ENCODE measurements around the gene PPP1R1C.

DNA sequence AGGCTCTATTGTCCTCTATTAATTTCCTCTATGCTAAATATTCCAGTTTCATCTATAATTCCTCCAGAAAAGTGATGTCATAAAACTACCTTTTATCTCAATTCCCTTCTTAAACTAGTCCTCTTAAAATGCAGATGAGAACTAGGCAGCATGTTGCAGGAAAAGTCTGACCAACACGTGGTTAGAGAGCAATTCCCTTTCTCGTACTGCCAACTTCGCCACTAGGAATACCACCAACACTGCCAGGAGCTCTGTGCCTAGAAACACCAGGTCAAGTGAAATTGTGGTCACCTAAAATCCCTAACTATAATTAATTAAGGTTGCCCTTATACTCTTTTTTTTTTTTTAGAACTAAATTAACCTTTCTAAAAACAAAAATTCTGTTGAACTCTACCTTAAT is 127.7 kb downstream of the PPP1R1C start:
- TF ChIP-seq, protein P1, sequence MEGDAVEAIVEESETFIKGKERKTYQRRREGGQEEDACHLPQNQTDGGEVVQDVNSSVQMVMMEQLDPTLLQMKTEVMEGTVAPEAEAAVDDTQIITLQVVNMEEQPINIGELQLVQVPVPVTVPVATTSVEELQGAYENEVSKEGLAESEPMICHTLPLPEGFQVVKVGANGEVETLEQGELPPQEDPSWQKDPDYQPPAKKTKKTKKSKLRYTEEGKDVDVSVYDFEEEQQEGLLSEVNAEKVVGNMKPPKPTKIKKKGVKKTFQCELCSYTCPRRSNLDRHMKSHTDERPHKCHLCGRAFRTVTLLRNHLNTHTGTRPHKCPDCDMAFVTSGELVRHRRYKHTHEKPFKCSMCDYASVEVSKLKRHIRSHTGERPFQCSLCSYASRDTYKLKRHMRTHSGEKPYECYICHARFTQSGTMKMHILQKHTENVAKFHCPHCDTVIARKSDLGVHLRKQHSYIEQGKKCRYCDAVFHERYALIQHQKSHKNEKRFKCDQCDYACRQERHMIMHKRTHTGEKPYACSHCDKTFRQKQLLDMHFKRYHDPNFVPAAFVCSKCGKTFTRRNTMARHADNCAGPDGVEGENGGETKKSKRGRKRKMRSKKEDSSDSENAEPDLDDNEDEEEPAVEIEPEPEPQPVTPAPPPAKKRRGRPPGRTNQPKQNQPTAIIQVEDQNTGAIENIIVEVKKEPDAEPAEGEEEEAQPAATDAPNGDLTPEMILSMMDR (IDR thresholded peaks at IDR 0.05), result no peak
- no peak for TF ChIP-seq POLR2AphosphoS5 (IDR thresholded peaks at IDR 0.05)
- no peak for TF ChIP-seq POLR2A (IDR thresholded peaks at IDR 0.05; ENCODE audit: low read depth)
- TF ChIP-seq EP300 (IDR thresholded peaks at IDR 0.05), result no peak

Measured in esophagus muscularis mucosa (tissue), 4 donors.